Neutrophil (primary cell): ENCODE measurements around the gene CHD2.
A peak's percentile ranks its signal among the peaks of the same experiment; 100 is the strongest.

Source experiments
- H3K27ac ChIP-seq: fragments of 200-600 bp; sonication (generic); 2 replicates; pipeline ENCODE4 v1.5.1; 2016; ENCODE audit warnings: mild to moderate bottlenecking, moderate library complexity
- H3K27me3 ChIP-seq: fragments of 200-600 bp; sonication (generic); 2 replicates; pipeline ENCODE4 v1.6.0; 2016; ENCODE audit warnings: mild to moderate bottlenecking
- H3K36me3 ChIP-seq: fragments of 200-600 bp; sonication (generic); 2 replicates; pipeline ENCODE4 v1.5.1; 2017
- H3K4me1 ChIP-seq, 2 experiments: fragments of 200-600 bp in 1 of 2; sonication (generic) in 1 of 2; 1 replicate in 1 of 2; 2 replicates in 1 of 2; pipeline versions ENCODE4 v1.5.1 to v1.6.1; 2013 to 2016; ENCODE audit warnings: low read depth in 1 of 2, low read length in 1 of 2, mild to moderate bottlenecking in 1 of 2, moderate library complexity in 1 of 2; ENCODE audit not compliant: control insufficient read depth in 1 of 2, insufficient read depth in 1 of 2
- H3K4me3 ChIP-seq, 2 experiments: fragments of 200-600 bp in 1 of 2; sonication (generic) in 1 of 2; 1 replicate in 1 of 2; 2 replicates in 1 of 2; pipeline ENCODE4 v1.5.1; 2013 to 2016; ENCODE audit warnings: low read depth in 1 of 2, low read length in 1 of 2, mild to moderate bottlenecking in 1 of 2, moderate library complexity in 1 of 2
- H3K9me3 ChIP-seq: fragments of 200-600 bp; sonication (generic); 2 replicates; pipeline ENCODE4 v1.5.1; 2016
- CTCF ChIP-seq: fragments of 200-600 bp; sonication (generic); IDR thresholded peaks from 2 replicates; pipeline ENCODE4 v1.5.1; 2016; ENCODE audit warnings: antibody characterized with exemption

Gene CHD2

DNA sequence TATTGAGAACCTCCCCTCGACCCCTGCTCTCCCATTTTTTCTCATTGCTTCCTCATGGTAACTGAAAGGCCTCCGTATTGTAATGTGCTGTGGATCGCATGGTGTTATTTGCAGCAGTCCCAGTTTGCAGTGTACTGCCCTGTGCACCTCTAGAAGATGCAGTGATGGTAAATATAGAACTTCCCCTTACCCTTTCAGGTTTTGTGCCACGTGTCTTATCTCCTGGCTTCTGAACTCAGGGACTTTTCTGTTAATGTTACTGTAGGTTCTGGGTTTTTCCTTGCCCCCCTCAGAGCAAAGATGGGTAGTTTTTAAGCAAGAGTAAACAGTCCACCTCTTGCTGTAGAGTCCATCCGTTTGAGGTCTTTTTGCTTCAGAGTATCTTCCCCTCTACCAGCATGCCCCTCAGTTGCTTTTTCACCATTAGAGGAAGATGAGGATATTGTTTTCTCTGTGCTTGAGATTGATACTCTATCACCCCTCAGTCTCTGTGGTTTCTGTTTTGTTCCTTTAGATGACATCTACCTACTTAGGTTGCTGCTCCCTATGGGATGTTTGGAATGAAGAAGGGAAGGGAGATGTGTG is 22.4 kb downstream of the CHD2 start:
- H3K9me3 ChIP-seq: no peaks in the 10 kb centered on the region
- peak overlapping the region; percentile 79 for H3K27ac ChIP-seq
- peaks cover 35% of the 10 kb centered on the region for H3K36me3 ChIP-seq
- no peaks in the 10 kb centered on the region for H3K27me3 ChIP-seq
- no peak for TF ChIP-seq CTCF
- peaks cover 37 to 40% of the 10 kb centered on the region in 2 experiments for H3K4me1 ChIP-seq
- H3K4me3 ChIP-seq: no peak overlapping the region

DNA sequence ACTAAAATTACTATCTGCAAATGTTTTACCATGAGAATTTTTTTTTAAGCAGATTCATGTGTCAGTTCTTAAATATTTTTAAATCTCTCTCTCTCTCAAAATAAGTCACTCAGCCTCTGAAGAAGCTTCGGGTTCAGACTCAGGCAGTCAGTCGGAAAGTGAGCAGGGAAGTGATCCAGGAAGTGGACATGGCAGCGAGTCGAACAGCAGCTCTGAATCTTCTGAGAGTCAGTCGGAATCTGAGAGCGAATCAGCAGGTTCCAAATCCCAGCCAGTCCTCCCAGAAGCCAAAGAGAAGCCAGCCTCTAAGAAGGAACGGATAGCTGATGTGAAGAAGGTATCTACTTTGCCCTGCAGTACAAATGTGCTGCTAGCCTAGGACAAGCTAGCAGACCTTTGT is 24.1 kb downstream of the CHD2 start:
- H3K36me3 ChIP-seq: peaks cover 52% of the 10 kb centered on the region
- no peaks in the 10 kb centered on the region for H3K27me3 ChIP-seq
- TF ChIP-seq CTCF: no peak
- H3K4me1 ChIP-seq: peaks cover 27 to 30% of the 10 kb centered on the region in 2 experiments
- peak overlapping the region; percentile 11 for H3K27ac ChIP-seq
- no peak overlapping the region for H3K4me3 ChIP-seq
- no peaks in the 10 kb centered on the region for H3K9me3 ChIP-seq

DNA sequence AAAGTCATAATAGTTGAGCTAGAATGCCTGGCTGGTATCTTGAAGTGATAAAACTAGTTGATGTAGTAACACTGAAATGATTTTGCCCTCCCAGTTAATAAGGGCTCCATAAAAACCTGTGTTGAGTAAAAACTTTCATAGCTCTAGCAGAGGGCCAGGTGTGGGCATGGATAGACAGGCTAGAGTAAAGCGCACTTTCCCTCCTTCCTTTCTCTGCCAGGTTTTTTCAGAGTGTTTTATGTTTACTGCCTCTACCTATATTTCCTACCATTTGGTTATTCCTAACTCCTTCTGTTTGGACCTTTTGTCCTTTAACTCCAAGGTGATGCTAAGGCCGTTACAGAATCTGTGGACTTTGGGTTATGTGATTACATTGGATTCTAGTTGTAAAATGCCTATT is 25.3 kb downstream of the CHD2 start:
- peaks cover 27 to 30% of the 10 kb centered on the region in 2 experiments for H3K4me1 ChIP-seq
- no peaks in the 10 kb centered on the region for H3K9me3 ChIP-seq
- H3K27me3 ChIP-seq: no peaks in the 10 kb centered on the region
- no peak overlapping the region for H3K27ac ChIP-seq
- peaks cover 64% of the 10 kb centered on the region for H3K36me3 ChIP-seq
- TF ChIP-seq CTCF: no peak
- no peak overlapping the region for H3K4me3 ChIP-seq

GRCh38 chr15:92928225-92928750 is 28.2 kb downstream of the CHD2 start:
- H3K4me3 ChIP-seq: no peak overlapping the region
- no peak overlapping the region for H3K27ac ChIP-seq
- H3K4me1 ChIP-seq: peaks cover 0 to 6% of the 10 kb centered on the region in 2 experiments
- no peaks in the 10 kb centered on the region for H3K27me3 ChIP-seq
- no peak for TF ChIP-seq CTCF
- H3K36me3 ChIP-seq: peaks cover 91% of the 10 kb centered on the region
- H3K9me3 ChIP-seq: no peaks in the 10 kb centered on the region

- no peaks in the 10 kb centered on the region for H3K27me3 ChIP-seq
- no peaks in the 10 kb centered on the region for H3K9me3 ChIP-seq
- no peak overlapping the region for H3K4me3 ChIP-seq
- H3K27ac ChIP-seq: no peak overlapping the region
- no peak for TF ChIP-seq CTCF
- H3K36me3 ChIP-seq: peaks cover 98% of the 10 kb centered on the region
- peaks cover 0 to 3% of the 10 kb centered on the region in 2 experiments for H3K4me1 ChIP-seq
Observed at GRCh38 chr15:92929002-92929401, 28.9 kb downstream of the CHD2 start.
